ENCODE results near the gene CDC42SE2.

CDC42SE2 gene

GRCh38 chr5:131263648-131264450 lies at the start of gene CDC42SE2:
Gene CDC42SE2 (plus strand): TSS chr5:131264053. CDS start chr5:131359494, 95,441 bp downstream.
- peak; percentile 72 to 80 (median 77) for DNase-seq (ENCODE audit: low read depth in 3 of 3)

GRCh38 chr5:131214609-131215227 lies 49.1 kb upstream of the CDC42SE2 start:
- DNase-seq (ENCODE audit: low read depth in 3 of 3), result no peak

- no peak for DNase-seq (ENCODE audit: low read depth in 3 of 3)
These were observed 46.1 kb upstream of the CDC42SE2 start for GRCh38 chr5:131217791-131218190.

GRCh38 chr5:131218392-131218791 lies 45.5 kb upstream of the CDC42SE2 start:
- DNase-seq (ENCODE audit: low read depth in 3 of 3), result no peak

- no peak for DNase-seq (ENCODE audit: low read depth in 3 of 3)
These were observed 43.3 kb upstream of the CDC42SE2 start for GRCh38 chr5:131220566-131220965.

- DNase-seq (ENCODE audit: low read depth in 3 of 3), result no peak
These were observed 42.7 kb upstream of the CDC42SE2 start for GRCh38 chr5:131221008-131221703.

GRCh38 chr5:131221888-131222287 lies 42.0 kb upstream of the CDC42SE2 start:
- no peak for DNase-seq (ENCODE audit: low read depth in 3 of 3)

- no peak for DNase-seq (ENCODE audit: low read depth in 3 of 3)
These were observed 41.1 kb upstream of the CDC42SE2 start for GRCh38 chr5:131222731-131223130.

- DNase-seq (ENCODE audit: low read depth in 3 of 3), result no peak
These were observed 40.0 kb upstream of the CDC42SE2 start for GRCh38 chr5:131223751-131224386.

GRCh38 chr5:131224387-131225201 lies 39.3 kb upstream of the CDC42SE2 start:
- no peak for DNase-seq (ENCODE audit: low read depth in 3 of 3)

GRCh38 chr5:131225282-131225974 lies 38.4 kb upstream of the CDC42SE2 start:
- no peak for DNase-seq (ENCODE audit: low read depth in 3 of 3)

GRCh38 chr5:131226899-131227298 lies 37.0 kb upstream of the CDC42SE2 start:
- no peak for DNase-seq (ENCODE audit: low read depth in 3 of 3)

GRCh38 chr5:131228646-131229045 lies 35.2 kb upstream of the CDC42SE2 start:
- DNase-seq (ENCODE audit: low read depth in 3 of 3), result no peak

- DNase-seq (ENCODE audit: low read depth in 3 of 3), result no peak
These were observed 34.2 kb upstream of the CDC42SE2 start for GRCh38 chr5:131229623-131230022.

GRCh38 chr5:131230406-131230805 lies 33.4 kb upstream of the CDC42SE2 start:
- DNase-seq (ENCODE audit: low read depth in 3 of 3), result no peak

GRCh38 chr5:131239686-131240085 lies 24.2 kb upstream of the CDC42SE2 start:
- no peak for DNase-seq (ENCODE audit: low read depth in 3 of 3)

GRCh38 chr5:131242728-131243255 lies 21.1 kb upstream of the CDC42SE2 start:
- no peak for DNase-seq (ENCODE audit: low read depth in 3 of 3)

- DNase-seq (ENCODE audit: low read depth in 3 of 3), result no peak
These were observed 18.5 kb upstream of the CDC42SE2 start for GRCh38 chr5:131245312-131245711.

GRCh38 chr5:131245948-131246347 lies 17.9 kb upstream of the CDC42SE2 start:
- DNase-seq (ENCODE audit: low read depth in 3 of 3), result no peak

- no peak for DNase-seq (ENCODE audit: low read depth in 3 of 3)
These were observed 17.3 kb upstream of the CDC42SE2 start for GRCh38 chr5:131246504-131246903.

Data from stimulated activated CD4-positive, alpha-beta T cell treated with anti-CD3 and anti-CD28 coated beads, TNF-alpha, amount 100 ng/mL, for 4 hours (primary cell).